ENCODE measurements around the gene ESRRB.
A peak's percentile ranks its signal among the peaks of the same experiment; 100 is the strongest.

Gene ESRRB

DNA sequence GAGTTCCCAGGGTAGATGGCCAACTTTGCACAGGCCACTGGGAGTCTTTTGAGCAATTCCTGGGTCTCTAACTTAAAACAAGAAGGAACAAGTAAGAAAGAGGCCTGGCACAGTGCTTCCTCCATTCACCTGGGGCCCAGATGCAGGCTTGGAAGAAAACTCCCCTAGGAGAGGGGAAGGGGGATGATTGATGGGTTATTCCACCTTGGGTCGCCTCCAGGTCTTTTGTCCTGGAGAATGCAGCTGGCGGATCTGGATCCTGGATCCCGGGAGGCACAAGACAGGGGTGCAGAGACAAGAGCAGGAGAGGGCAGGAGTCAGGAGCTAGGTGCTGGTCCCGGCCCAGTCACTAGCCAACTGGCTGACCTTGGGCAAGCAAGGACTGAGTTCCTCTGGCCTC is 74.5 kb downstream of the ESRRB start:
- no peak for DNase-seq (ENCODE audit: low read depth in 2 of 3, low spot score in 2 of 3)

DNA sequence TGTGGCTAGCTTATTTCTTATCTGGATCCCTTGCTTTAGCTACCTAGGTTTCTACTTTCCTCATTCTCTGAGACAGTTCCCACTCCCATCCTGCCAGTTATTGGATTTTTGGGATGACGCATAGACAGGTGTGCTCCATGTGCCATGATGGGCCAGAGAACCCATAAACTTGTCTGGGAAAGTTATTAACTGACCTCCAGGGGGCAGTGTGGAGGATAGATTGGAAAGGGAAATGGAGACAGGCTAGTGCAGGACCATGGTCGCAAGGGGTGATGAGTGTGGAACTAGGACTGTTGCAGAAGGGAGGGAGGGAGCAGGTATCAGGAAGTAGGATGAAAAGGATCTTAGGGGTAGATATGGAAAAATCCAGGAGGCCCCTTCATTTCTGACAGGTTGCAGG is 80.3 kb downstream of the ESRRB start:
- DNase-seq (ENCODE audit: low read depth in 2 of 3, low spot score in 2 of 3) = peak in 2 of 3 experiments; percentile 4 to 24

DNA sequence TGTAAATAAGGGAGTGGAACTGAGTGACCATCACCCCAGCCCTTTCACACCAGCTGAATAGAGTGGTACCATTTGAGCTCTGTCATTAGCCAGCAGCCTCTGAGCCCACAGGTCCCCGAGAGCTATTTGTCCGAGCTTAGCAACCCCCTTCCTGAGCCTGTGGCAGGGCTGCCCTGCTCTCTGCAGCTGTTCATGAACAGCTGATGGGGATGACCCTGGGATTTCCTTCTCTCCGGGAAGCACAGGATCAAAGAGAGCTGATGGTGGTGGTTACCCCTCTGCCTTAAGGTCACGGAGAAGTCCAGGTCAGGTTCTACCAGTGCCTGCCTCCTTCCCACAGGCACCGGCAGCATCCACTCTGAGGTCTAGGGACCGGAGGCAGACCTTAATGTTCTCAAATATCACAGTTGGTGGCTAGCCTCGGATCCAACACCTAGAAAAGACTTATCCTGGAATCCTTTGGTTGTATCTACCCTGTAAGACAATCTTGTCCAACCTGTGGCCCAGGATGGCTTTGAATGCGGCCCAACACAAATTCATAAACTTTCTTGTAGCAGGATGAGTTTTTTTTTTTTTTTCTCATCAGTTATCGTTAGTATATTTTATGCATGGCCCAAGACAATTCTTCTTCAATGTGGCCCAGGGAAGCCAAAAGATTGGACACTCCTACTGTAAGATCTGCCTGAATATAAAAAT is 81.1 kb downstream of the ESRRB start:
- DNase-seq (ENCODE audit: low read depth in 2 of 3, low spot score in 2 of 3) = no peak

GRCh38 chr14:76457841-76458240 is 81.9 kb downstream of the ESRRB start:
- DNase-seq (ENCODE audit: low read depth in 2 of 3, low spot score in 2 of 3) = no peak

GRCh38 chr14:76461886-76462285 is 85.9 kb downstream of the ESRRB start:
- DNase-seq (ENCODE audit: low read depth in 2 of 3, low spot score in 2 of 3) = no peak

- DNase-seq (ENCODE audit: low read depth in 2 of 3, low spot score in 2 of 3) = no peak
These were observed 86.4 kb downstream of the ESRRB start for GRCh38 chr14:76462330-76462729.

- no peak for DNase-seq (ENCODE audit: low read depth in 2 of 3, low spot score in 2 of 3)
These were observed 87.2 kb downstream of the ESRRB start for GRCh38 chr14:76463105-76463504.

DNA sequence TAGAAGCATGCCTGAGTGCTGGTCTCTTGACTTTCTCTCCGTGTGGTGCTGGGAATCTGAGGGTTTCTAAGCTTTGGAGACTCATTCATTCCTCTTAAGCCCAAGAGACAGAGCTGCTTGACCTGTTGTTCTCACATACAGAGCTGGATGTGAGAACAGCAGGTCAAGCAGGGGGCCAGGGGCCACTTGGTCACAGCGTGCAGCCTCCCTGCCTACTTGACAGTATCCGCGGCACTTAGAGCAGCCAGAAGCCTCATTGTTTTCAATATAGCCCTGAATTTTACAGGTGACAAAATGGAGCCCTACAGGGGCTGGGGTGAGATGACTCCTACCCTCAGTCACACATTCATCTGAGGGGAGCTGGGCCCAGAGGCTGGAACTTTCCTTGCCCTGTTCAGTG is 88.9 kb downstream of the ESRRB start:
- no peak for DNase-seq (ENCODE audit: low read depth in 2 of 3, low spot score in 2 of 3)

DNA sequence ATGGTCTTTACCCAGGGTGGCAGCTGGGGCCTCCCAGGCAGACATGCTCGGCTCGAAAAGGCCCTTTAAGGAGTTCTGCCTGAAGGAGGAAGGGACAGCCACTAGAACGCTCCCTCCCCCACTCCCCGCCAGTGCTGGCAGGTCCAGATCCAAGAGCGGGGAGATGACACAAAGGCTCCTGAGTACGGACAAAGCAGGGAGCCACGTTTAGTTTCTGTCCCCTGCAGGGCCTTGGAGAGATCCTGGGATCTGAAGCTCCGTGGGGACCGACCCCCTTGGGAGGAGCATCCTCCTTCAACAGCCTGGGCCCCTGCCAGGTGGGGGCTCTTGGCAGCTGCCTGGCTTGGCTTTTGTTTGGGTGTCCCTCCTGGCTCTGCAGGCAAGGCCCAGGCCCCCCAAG is 89.7 kb downstream of the ESRRB start:
- no peak for DNase-seq (ENCODE audit: low read depth in 2 of 3, low spot score in 2 of 3)

DNA sequence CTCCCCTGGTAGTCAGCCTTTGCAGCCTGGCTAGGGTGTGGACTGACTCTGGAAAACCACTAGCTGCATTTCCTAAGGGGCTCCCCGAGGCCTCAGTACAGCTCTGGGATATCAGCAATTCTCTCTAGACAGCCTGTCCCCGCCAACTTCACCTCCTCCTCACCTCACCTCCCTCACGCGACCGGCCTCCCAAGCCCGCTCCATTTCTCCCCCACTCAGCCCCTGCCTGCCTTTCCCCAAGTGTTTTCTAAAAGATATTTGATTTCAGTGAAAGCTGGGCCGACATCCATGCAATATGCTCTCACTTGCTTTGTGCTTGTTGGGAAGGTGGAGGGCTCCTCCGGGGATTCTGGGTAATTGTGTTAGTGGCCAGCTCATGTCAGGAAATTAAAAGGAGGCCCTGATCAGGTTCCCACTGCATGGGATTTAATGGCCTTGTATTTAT is 91.8 kb downstream of the ESRRB start:
- DNase-seq (ENCODE audit: low read depth in 2 of 3, low spot score in 2 of 3) = no peak

DNA sequence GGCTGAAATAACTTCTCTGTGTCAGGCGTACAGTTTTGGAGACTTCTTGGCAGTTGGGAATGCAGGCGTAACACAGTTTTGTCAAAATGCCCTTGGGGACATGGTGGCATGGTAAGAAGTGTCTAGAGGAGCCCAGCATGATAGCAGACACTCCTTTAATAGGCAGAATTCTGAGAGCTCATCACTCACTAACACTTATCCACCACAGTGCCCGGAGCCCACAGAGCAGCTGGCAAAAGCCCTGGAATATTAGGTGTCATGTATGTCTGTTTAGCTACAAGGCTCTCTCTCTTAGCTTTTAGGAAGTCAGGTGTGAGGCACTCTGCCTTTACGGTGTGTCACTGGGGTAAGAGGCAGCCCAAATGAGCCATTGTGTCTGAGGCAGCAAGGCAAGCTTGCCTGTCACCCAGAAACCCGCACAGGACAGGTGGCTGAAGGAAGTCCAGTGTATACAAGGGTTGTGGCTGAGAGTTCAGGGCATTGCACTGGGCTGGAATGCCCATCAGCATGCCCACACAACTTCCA is 96.3 kb downstream of the ESRRB start:
- DNase-seq (ENCODE audit: low read depth in 2 of 3, low spot score in 2 of 3) = no peak

DNA sequence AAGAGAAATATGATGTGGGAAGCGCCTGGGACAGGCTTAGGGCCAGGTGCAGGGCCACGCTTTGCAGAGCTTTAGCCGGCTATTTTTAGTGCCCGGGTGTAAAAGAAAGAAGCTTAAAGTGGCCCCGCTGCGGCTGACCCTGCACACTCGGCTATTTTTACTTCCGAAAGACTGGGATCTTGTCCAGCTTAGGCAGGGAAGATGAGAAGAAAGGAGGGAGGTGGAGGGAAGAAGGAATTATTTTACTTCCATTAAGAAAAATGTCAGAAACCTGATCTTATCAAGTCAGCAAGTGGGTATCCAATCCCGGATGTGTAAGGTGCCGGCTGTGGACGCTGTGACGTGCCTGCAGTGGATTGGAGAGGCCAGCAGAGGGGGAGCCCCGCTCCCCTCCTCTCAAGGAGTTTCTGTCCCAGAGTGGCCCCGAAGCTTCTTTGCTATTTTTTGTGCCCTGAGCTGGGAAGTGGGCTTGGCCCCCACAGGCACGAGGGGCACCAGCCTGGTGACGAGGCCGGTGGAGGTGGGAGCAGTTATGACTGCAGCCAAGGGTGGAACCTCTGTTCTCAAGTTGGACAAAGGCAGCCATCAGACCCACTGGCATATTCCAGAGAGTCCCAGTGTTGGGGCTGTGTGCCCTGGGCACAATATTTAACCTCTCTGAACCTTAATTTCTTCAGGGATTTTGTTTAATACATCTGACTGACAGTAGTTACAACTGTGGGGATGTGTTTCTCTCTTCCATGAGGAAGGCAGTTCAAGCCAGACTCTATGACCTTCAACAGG is 97.7 kb downstream of the ESRRB start:
- no peak for DNase-seq (ENCODE audit: low read depth in 2 of 3, low spot score in 2 of 3)

GRCh38 chr14:76480426-76480825 is 104.5 kb downstream of the ESRRB start:
- no peak for DNase-seq (ENCODE audit: low read depth in 2 of 3, low spot score in 2 of 3)

DNA sequence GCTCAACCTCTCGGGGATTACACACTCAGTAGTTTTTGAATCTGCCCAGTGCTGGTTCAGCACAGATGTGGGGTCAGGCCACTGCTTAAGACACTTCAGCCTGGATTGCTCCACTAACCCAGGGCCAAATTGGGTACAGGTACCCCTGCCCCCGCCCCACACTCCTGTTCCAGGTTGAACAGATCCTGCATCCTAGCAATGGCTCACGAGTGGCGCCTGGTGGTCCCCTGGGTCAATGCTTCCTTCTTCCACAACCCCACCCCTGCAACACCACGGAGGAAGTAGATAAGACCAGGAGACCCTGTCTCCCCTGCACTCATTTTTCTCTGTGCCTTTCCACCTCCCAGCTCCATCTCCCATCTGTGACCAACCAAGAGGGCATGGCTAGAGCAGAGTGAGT is 108.4 kb downstream of the ESRRB start:
- no peak for DNase-seq (ENCODE audit: low read depth in 2 of 3, low spot score in 2 of 3)

- no peak for DNase-seq (ENCODE audit: low read depth in 2 of 3, low spot score in 2 of 3)
These were observed 110.4 kb downstream of the ESRRB start for GRCh38 chr14:76486251-76486743.

DNA sequence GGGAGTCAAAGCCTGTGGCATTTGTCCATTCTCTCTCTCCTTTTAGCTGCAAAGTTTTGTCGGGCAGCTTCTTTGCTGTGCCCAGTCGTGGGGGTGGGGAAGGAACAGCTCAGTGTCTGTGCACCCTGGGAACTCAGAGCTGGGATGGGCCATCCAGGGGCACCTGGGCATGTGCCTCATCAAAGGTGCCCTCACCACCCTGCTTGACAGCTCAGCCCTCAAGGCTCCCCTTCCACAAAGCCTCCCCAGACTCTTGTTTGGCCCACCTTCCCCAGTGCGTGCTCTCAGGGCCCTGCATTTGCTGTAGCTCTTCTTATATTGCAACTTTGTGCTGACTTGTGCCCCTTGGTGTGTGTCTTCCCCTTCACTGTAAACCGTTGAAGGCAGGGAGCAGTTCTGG is 112.6 kb downstream of the ESRRB start:
- no peak for DNase-seq (ENCODE audit: low read depth in 2 of 3, low spot score in 2 of 3)

DNA sequence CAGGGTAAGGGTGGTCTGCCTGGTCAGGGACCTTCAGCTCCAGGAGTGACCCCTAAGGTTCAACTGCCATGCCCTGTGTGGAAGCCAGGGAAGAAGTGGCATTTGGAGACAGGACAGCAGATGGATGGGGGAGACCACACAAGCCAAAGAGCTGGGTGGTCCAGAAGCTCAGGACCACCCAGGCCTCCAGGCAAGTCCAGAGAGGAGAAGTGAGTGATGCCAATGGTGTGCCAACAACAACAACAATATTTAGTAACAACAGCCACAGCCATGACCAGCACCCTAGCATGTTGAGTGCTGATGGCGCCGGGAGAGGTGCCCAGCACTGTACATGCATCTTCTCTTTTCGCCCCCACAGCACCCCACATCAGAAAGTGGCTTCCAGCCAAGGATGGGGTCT is 113.7 kb downstream of the ESRRB start:
- DNase-seq (ENCODE audit: low read depth in 2 of 3, low spot score in 2 of 3) = no peak

- DNase-seq (ENCODE audit: low read depth in 2 of 3, low spot score in 2 of 3) = no peak
These were observed 114.2 kb downstream of the ESRRB start for GRCh38 chr14:76490111-76490510.

GRCh38 chr14:76490735-76491134 is 114.8 kb downstream of the ESRRB start:
- no peak for DNase-seq (ENCODE audit: low read depth in 2 of 3, low spot score in 2 of 3)

DNA sequence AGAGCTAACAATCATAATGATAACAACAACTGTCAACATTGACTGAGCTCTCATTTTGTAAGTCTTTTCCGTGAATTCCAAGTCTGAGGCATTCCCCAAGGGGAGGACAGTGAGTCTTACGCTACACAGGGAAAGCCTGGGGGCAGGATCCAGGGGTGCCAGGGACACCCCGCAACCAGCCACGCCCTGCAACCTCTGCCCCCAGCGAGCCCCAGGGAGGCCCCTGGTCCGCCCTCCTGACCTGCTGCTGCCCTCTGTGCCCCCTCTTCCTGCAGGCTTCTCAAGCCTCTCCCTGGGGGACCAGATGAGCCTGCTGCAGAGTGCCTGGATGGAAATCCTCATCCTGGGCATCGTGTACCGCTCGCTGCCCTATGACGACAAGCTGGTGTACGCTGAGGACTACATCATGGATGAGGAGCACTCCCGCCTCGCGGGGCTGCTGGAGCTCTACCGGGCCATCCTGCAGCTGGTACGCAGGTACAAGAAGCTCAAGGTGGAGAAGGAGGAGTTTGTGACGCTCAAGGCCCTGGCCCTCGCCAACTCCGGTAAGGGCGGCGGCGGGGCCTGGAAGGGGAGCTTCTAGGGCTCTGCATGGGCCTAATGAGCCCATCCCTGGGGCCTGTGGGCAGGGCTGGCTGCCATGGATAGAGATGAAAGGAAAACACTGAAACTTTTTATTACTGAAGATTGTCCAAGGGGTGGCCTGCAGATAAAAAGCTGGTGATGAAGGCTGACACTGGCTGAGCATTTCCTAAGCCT is 115.4 kb downstream of the ESRRB start:
- no peak for DNase-seq (ENCODE audit: low read depth in 2 of 3, low spot score in 2 of 3)

DNA sequence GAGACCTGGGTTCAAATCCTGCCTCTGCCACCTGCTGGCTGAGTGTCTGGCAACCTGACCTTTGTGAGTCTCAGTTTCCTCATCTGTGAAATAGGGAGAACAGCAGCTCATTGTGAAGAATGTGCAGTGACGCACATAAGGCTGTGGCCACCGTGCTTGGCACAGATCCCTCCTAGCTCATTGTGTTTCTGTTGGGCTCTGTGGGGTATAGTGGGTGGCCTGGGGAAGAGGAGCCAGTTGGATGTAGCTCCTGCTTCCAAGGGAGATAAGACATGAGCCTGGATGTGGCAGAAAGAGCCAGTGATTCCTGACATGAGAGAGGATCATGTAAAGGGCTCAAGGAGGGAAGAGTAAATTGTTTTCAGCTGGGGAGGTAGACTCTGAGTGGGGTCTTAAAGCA is 120.0 kb downstream of the ESRRB start:
- DNase-seq (ENCODE audit: low read depth in 2 of 3, low spot score in 2 of 3) = no peak

DNA sequence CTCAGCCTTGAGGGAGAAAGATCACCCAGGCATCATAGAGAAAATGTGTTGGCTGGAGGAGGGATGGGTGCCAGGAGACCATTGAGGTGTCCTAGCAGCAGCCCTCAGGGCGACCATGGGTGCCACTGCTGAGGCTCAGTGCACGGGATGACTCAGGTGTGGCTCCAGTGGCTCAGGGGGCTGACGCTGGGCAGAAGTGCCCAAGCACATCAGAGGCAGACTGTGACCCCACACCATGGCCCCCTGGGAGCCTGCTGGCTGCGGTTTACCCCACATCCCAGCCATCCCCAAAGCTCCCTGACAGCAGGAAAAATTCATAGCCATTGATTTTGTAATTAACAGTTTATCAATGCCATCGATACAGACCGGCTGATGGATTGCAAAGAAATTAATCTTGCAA is 120.7 kb downstream of the ESRRB start:
- no peak for DNase-seq (ENCODE audit: low read depth in 2 of 3, low spot score in 2 of 3)
